MCF 10A (cell line): ENCODE measurements around the gene PDGFC. TPM values are rescaled to one million over a fixed set of nuclear protein-coding genes. Genes with fewer than 3 reads are reported as not detected.

Experiments used
- BruUV-seq: library from RNA; stranded (reverse); fragments of 400-500 nt; replicated peaks from 2 replicates; lab custom pipeline; 2021; lab: Mats Ljungman, UMichigan
- CTCF ChIA-PET: fragments of 300-600 bp; sonication (Branson Sonifier 250); formaldehyde crosslinking; extraction: SDS; loops from one replicate; lab custom pipeline; 2021; ENCODE audit warnings: antibody characterized with exemption, inconsistent platforms; lab: Yijun Ruan, JAX
- POLR2A ChIA-PET: fragments of 300-600, 350-650 bp; sonication (Branson Sonifier 250); formaldehyde crosslinking; extraction: SDS; loops from one replicate; lab custom pipeline; 2020; ENCODE audit warnings: antibody characterized with exemption, inconsistent platforms; lab: Yijun Ruan, JAX
- DNase-seq: peaks from one replicate; pipeline ENCODE4 v3.0.0-alpha.2; 2018; ENCODE audit not compliant: unreplicated experiment
- H3K27ac Mint-ChIP-seq: one replicate; pipeline ENCODE4 v1.8.0; 2022; ENCODE audit warnings: mild to moderate bottlenecking, low read depth, mixed read lengths; ENCODE audit not compliant: unreplicated experiment
- H3K27me3 Mint-ChIP-seq: one replicate; pipeline ENCODE4 v1.8.0; 2022; ENCODE audit warnings: mixed read lengths; ENCODE audit not compliant: insufficient read depth, unreplicated experiment
- H3K36me3 Mint-ChIP-seq: one replicate; pipeline ENCODE4 v1.8.0; 2022; ENCODE audit warnings: mild to moderate bottlenecking, moderate library complexity, mixed read lengths; ENCODE audit not compliant: insufficient read depth, unreplicated experiment
- H3K4me1 Mint-ChIP-seq: one replicate; pipeline ENCODE4 v1.8.0; 2022; ENCODE audit warnings: mixed read lengths; ENCODE audit not compliant: insufficient read depth, unreplicated experiment
- H3K4me3 Mint-ChIP-seq: one replicate; pipeline ENCODE4 v1.8.0; 2022; ENCODE audit warnings: mild to moderate bottlenecking, moderate library complexity, mixed read lengths; ENCODE audit not compliant: unreplicated experiment
- H3K9me3 Mint-ChIP-seq: one replicate; pipeline ENCODE4 v1.8.0; 2022; ENCODE audit warnings: mixed read lengths; ENCODE audit not compliant: unreplicated experiment
- CTCF ChIP-seq: fragments of 200-600 bp; IDR thresholded peaks from one replicate; pipeline ENCODE4 v1.8.0; 2022; ENCODE audit warnings: antibody characterized with exemption, mild to moderate bottlenecking; ENCODE audit not compliant: unreplicated experiment
- intact Hi-C: fragments of 100-400 bp; cut with micrococcal nuclease; formaldehyde crosslinking; loops from 2 replicates; pipeline ENCODE4 v1.14.1; 2022
- total RNA-seq: library from RNA; stranded (reverse); gene quantifications from 2 replicates; pipeline ENCODE4 v1.2.3, GENCODE V29; 2022

Gene PDGFC
- total RNA-seq, 1 experiment from 2014 or later, result 74.8 TPM

GRCh38 chr4:156970501-156971164 lies 966 bp downstream of the PDGFC start:
- no peaks in the 10 kb centered on the region for H3K9me3 Mint-ChIP-seq
- ChIA-PET CTCF (interaction anchor here (0.5 to 7.2 kb wide), 22 partner anchors 8 to 757 kb away, joined by 3 to 93 read pairs (median 4); no protein-coding TSS in a partner anchor), POLR2A (interaction anchor here (0.6 to 7.1 kb wide), 28 partner anchors 9 to 496 kb away, joined by 3 to 89 read pairs (median 4); no protein-coding TSS in a partner anchor)
- H3K4me1 Mint-ChIP-seq, result peaks cover 58% of the 10 kb centered on the region
- intact Hi-C loops, result loop anchor here (1.0 to 10.0 kb wide), 4 partner anchors 75 to 1004 kb away; no protein-coding TSS in a partner anchor
- peak; percentile 34 for TF ChIP-seq CTCF
- H3K36me3 Mint-ChIP-seq, result peaks cover 1% of the 10 kb centered on the region
- peak overlapping the region; percentile 96 for H3K27ac Mint-ChIP-seq
- TSS peak; percentile 50 for BruUV-seq
- H3K27me3 Mint-ChIP-seq, result no peaks in the 10 kb centered on the region
- peak overlapping the region; percentile 96 for H3K4me3 Mint-ChIP-seq
- DNase-seq, result peak; percentile 83

GRCh38 chr4:156969911-156970310 lies 1.7 kb downstream of the PDGFC start:
- Mint-ChIP-seq H3K4me1 (peaks cover 51% of the 10 kb centered on the region), H3K4me3 (peak overlapping the region; percentile 96), H3K27me3 (no peaks in the 10 kb centered on the region), H3K36me3 (peaks cover 5% of the 10 kb centered on the region), H3K9me3 (no peaks in the 10 kb centered on the region), H3K27ac (peak overlapping the region; percentile 96)
- POLR2A ChIA-PET, result interaction anchor here (0.6 to 7.1 kb wide), 17 partner anchors 8 to 495 kb away, joined by 3 to 89 read pairs (median 6); no protein-coding TSS in a partner anchor
- no TSS peak for BruUV-seq
- CTCF ChIA-PET, result interaction anchor here (0.7 to 7.2 kb wide), 20 partner anchors 10 to 757 kb away, joined by 3 to 93 read pairs (median 6); no protein-coding TSS in a partner anchor
- intact Hi-C loops, result loop anchor here (1.0 to 10.0 kb wide), 7 partner anchors 75 to 1005 kb away; no protein-coding TSS in a partner anchor
- peak; percentile 29 for DNase-seq
- TF ChIP-seq CTCF, result no peak

GRCh38 chr4:156969101-156969500 lies 2.5 kb downstream of the PDGFC start:
- H3K27ac Mint-ChIP-seq, result peak overlapping the region; percentile 25
- POLR2A ChIA-PET, result interaction anchor here (0.9 to 7.1 kb wide), 18 partner anchors 13 to 494 kb away, joined by 3 to 89 read pairs (median 8); no protein-coding TSS in a partner anchor
- peak overlapping the region; percentile 96 for H3K4me3 Mint-ChIP-seq
- H3K36me3 Mint-ChIP-seq, result peaks cover 5% of the 10 kb centered on the region
- no peak for DNase-seq
- TF ChIP-seq CTCF, result no peak
- H3K9me3 Mint-ChIP-seq, result no peaks in the 10 kb centered on the region
- CTCF ChIA-PET, result interaction anchor here (0.6 to 7.2 kb wide), 40 partner anchors 11 to 799 kb away, joined by 3 to 93 read pairs (median 5); no protein-coding TSS in a partner anchor
- intact Hi-C loops, result loop anchor here (2.0 to 5.0 kb wide), 3 partner anchors 80 to 292 kb away; no protein-coding TSS in a partner anchor
- no peaks in the 10 kb centered on the region for H3K27me3 Mint-ChIP-seq
- H3K4me1 Mint-ChIP-seq, result peaks cover 45% of the 10 kb centered on the region
- BruUV-seq, result TSS peak; percentile 75
